NCI-H187 treated with DMSO at 0.1 percent for 48 hours (cell line): ENCODE data around the gene SLC39A10.
"Not testable (repeated sequence)": the region's sequence is repeated elsewhere in the genome, so short reads cannot be mapped to it uniquely, and the experiment has no call there.

Experiments
- DNase-seq: peaks from one replicate; lab custom pipeline; 2025; lab: John Stamatoyannopoulos, UW

The SLC39A10 gene

GRCh38 chr2:195656859-195657633 lies at the start of gene SLC39A10:
TSS of gene SLC39A10 (plus strand) at chr2:195657226. CDS start at chr2:195680043, 22,817 bp downstream.
- DNase-seq: peak; percentile 57

- DNase-seq: no peak
Measured at GRCh38 chr2:195608768-195609454, 48.1 kb upstream of the SLC39A10 start.

GRCh38 chr2:195610717-195611116 lies 46.3 kb upstream of the SLC39A10 start:
- DNase-seq: no peak

GRCh38 chr2:195612611-195613495 lies 44.2 kb upstream of the SLC39A10 start:
- DNase-seq: no peak

GRCh38 chr2:195613922-195614321 lies 43.1 kb upstream of the SLC39A10 start:
- no peak for DNase-seq

- no peak for DNase-seq
Measured at GRCh38 chr2:195619590-195619989, 37.4 kb upstream of the SLC39A10 start.

- no peak for DNase-seq
Measured at GRCh38 chr2:195620501-195620900, 36.5 kb upstream of the SLC39A10 start.

GRCh38 chr2:195622966-195623365 lies 34.1 kb upstream of the SLC39A10 start:
- no peak for DNase-seq

GRCh38 chr2:195626507-195626906 lies 30.5 kb upstream of the SLC39A10 start:
- DNase-seq: no peak

- DNase-seq: no peak
Measured at GRCh38 chr2:195628666-195629065, 28.4 kb upstream of the SLC39A10 start.

GRCh38 chr2:195632856-195633572 lies 24.0 kb upstream of the SLC39A10 start:
- DNase-seq: no peak

GRCh38 chr2:195633573-195633870 lies 23.5 kb upstream of the SLC39A10 start:
- DNase-seq: no peak

GRCh38 chr2:195633974-195634373 lies 23.1 kb upstream of the SLC39A10 start:
- no peak for DNase-seq

GRCh38 chr2:195636890-195637289 lies 20.1 kb upstream of the SLC39A10 start:
- DNase-seq: no peak

GRCh38 chr2:195638750-195639149 lies 18.3 kb upstream of the SLC39A10 start:
- DNase-seq: no peak

GRCh38 chr2:195639238-195639858 lies 17.7 kb upstream of the SLC39A10 start:
- no peak for DNase-seq

- no peak for DNase-seq
Measured at GRCh38 chr2:195639959-195640358, 17.1 kb upstream of the SLC39A10 start.

- no peak for DNase-seq
Measured at GRCh38 chr2:195642027-195642678, 14.9 kb upstream of the SLC39A10 start.

GRCh38 chr2:195642679-195643068 lies 14.4 kb upstream of the SLC39A10 start:
- DNase-seq: no peak

GRCh38 chr2:195644708-195645107 lies 12.3 kb upstream of the SLC39A10 start:
- not testable (repeated sequence) for DNase-seq

- no peak for DNase-seq
Measured at GRCh38 chr2:195645413-195645812, 11.6 kb upstream of the SLC39A10 start.
